Panc1 (cell line): Measurements from ENCODE around the gene CRTC1.

Experiments
- SIN3A ChIP-seq: IDR thresholded peaks from 2 replicates; pipeline ENCODE4 v1.6.1; 2012; ENCODE audit warnings: low read depth, mild to moderate bottlenecking, low read length, moderate library complexity, borderline replicate concordance; ENCODE audit not compliant: insufficient read depth
- TCF7L2 ChIP-seq: IDR thresholded peaks from 2 replicates; pipeline ENCODE4 v1.6.1; 2011; ENCODE audit warnings: mild to moderate bottlenecking, low read depth, low read length, inconsistent platforms
- TF ChIP-seq, protein P1 (sequence below): fragments of 450-650 bp; IDR thresholded peaks from 2 replicates; pipeline ENCODE4 v1.5.1; 2017; ENCODE audit warnings: mild to moderate bottlenecking

- TF ChIP-seq, protein P1, sequence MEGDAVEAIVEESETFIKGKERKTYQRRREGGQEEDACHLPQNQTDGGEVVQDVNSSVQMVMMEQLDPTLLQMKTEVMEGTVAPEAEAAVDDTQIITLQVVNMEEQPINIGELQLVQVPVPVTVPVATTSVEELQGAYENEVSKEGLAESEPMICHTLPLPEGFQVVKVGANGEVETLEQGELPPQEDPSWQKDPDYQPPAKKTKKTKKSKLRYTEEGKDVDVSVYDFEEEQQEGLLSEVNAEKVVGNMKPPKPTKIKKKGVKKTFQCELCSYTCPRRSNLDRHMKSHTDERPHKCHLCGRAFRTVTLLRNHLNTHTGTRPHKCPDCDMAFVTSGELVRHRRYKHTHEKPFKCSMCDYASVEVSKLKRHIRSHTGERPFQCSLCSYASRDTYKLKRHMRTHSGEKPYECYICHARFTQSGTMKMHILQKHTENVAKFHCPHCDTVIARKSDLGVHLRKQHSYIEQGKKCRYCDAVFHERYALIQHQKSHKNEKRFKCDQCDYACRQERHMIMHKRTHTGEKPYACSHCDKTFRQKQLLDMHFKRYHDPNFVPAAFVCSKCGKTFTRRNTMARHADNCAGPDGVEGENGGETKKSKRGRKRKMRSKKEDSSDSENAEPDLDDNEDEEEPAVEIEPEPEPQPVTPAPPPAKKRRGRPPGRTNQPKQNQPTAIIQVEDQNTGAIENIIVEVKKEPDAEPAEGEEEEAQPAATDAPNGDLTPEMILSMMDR, result no peak
- TF ChIP-seq TCF7L2, result no peak
- no peak for TF ChIP-seq SIN3A
These were observed 107.3 kb downstream of the CRTC1 start, which contains the start of gene COMP for GRCh38 chr19:18790566-18791314.
